Testis (tissue), 2 donors: Measurements from ENCODE around the gene DPRX.

Experiments
- POLR2A ChIP-seq: fragments of 450-650 bp; IDR thresholded peaks from one replicate; pipeline ENCODE4 v1.6.1; 2017; ENCODE audit warnings: antibody characterized with exemption, mild to moderate bottlenecking, moderate library complexity
- TF ChIP-seq, protein P1 (sequence below), 3 experiments: fragments of 450-650 bp in 2 of 3; fragments of 200-600 bp in 1 of 3; sonication (generic) in 1 of 3; IDR thresholded peaks; one replicate each; pipeline ENCODE4 v1.5.1; 2016 to 2019; ENCODE audit warnings: antibody characterized with exemption in 3 of 3, mild to moderate bottlenecking in 2 of 3, moderate library complexity in 1 of 3

DNA sequence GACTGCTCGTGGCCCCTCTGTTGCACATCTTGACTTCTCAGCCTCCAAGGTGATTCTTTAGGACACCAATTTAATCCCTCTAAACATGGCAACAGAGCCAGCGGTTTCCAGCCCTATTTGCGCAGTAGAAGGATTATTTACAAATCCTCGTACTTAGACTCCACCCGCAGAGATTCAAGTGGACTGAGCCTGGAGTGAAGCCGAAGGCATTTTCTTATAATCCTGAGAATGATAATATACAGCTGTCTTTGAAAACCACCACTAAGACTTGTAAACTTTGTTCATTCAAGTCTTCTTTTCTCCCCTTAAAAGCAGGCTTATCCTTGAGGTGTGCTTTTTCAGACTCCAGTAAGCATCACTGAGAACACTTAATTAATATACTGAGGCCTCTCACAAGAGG is 4.8 kb upstream of the DPRX start:
- TF ChIP-seq, protein P1, sequence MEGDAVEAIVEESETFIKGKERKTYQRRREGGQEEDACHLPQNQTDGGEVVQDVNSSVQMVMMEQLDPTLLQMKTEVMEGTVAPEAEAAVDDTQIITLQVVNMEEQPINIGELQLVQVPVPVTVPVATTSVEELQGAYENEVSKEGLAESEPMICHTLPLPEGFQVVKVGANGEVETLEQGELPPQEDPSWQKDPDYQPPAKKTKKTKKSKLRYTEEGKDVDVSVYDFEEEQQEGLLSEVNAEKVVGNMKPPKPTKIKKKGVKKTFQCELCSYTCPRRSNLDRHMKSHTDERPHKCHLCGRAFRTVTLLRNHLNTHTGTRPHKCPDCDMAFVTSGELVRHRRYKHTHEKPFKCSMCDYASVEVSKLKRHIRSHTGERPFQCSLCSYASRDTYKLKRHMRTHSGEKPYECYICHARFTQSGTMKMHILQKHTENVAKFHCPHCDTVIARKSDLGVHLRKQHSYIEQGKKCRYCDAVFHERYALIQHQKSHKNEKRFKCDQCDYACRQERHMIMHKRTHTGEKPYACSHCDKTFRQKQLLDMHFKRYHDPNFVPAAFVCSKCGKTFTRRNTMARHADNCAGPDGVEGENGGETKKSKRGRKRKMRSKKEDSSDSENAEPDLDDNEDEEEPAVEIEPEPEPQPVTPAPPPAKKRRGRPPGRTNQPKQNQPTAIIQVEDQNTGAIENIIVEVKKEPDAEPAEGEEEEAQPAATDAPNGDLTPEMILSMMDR (IDR thresholded peaks at IDR 0.05): no peak
- TF ChIP-seq POLR2A: no peak
